DMS 273 (cell line): ENCODE results near the gene AGBL5.
"Not testable (repeated sequence)": the region's sequence is repeated elsewhere in the genome, so short reads cannot be mapped to it uniquely, and the experiment has no call there.

ENCODE experiments used
- DNase-seq: peaks from one replicate; lab custom pipeline; 2025; ENCODE audit not compliant: unreplicated experiment; lab: John Stamatoyannopoulos, UW

AGBL5 gene

DNA sequence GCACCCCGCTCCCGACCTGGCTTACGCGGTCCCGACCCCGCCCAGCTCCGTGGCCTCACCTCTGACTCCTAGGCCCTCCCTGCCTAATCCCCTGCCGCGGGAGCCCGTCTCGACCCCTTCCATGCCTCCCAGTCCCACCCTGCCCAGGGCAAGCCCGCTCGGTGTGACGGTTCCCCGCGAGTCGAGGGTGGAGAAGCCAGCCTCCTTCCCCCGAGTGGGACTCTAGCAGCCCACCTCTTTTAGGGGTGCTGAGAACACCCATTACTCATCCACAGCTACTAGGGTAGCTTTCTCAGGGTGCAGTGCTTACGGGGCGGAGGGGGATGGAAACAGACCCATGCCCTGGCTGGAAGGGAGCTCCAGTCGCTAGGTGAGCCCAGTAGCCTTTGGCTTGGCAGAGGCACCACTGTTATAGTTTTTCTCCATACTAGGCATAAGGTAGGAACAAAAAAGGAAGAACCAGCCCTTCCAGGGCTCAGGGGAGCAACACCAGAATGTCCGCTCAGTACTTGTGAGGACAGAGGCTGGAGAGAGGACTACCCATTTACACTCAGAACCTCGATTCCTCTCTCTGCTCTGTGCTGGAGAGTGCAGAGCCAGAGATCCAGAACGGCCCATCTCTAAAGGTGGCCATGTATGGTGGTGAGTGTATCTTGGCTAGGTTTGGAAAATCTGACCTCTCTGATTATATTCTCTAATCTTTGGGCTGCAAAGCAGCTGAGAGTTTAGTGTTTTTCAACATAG, 606 bp downstream of the AGBL5 start:
- peak; percentile 37 for DNase-seq

DNA sequence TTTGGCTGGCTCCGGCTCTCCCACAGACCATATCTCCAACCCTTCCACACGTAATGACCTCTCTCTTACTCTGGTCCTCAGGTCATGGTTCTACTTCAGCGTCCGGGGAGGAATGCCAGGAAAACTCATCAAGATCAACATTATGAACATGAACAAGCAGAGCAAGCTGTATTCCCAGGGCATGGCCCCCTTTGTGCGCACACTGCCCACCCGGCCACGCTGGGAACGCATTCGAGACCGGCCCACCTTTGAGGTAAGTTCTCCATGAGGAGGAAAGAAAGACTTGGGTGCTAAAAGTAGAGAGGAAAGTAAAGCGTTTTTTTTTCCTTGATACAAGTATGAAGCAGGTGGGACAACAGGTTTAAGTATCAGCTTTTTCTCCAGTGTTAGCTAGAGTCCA, 1.9 kb downstream of the AGBL5 start:
- no peak for DNase-seq

DNA sequence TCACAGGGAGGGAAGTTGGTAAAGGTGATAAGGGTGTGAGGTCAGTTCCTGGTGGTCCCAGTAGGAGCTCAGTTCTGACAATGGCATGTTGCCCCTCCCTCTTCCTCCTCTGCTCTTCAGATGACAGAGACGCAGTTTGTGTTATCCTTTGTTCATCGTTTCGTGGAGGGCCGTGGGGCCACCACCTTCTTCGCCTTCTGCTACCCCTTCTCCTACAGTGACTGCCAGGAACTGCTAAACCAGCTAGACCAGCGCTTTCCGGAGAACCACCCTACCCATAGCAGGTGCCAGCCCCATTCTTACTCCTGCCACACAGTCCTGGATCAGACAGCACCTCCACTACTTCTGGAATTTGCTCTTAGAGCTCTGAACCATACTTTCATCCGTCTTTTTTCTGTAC, 2.3 kb downstream of the AGBL5 start:
- DNase-seq, result no peak

DNA sequence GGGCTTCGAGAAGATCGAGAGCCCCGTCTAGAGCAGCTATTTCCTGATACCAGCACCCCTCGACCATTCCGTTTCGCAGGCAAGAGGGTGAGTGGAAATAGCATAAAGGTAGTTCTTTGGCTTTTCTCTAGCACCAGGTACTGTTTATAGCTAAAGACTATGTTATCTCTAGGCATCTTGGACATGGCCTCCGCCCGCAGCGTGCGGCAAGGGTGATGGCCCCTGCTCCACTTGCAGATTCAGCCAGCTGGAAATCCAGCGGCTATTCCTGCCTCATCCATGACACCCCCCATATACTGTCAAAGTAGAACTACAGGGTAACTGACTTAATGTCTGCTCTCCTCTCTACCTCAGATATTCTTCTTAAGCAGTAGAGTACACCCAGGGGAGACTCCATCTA, 3.3 kb downstream of the AGBL5 start:
- no peak for DNase-seq

DNA sequence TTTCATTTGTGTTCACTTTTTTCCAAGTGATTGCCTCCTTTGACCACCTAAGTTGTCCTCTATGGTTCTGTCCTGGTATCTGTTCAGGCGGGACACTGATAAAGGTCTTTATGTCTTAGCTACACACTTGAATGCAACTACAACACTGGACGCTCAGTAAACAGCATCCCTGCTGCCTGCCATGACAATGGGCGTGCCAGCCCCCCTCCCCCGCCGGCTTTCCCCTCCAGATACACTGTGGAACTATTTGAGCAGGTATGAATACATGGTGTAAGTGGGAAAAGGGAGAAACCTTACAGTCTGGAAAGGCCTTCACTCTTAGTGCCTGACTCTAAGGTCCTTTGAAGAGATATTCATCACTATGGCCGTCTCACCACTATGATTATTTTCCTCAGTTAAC, 5.7 kb downstream of the AGBL5 start:
- DNase-seq, result no peak

DNA sequence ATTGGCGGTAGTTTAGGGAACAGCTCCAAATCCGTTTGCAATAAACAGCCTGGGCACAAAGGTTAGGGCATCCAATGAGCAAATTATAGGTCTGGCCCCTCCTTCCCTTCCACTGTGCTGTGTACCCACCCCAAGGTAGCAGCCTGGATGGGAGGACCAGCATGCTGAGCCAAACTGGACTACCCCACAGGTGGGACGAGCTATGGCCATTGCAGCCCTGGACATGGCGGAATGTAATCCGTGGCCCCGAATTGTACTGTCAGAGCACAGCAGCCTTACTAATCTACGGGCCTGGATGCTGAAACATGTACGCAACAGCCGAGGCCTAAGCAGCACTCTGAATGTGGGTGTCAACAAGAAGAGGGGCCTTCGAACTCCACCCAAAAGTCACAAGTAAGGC, 6.7 kb downstream of the AGBL5 start:
- no peak for DNase-seq

DNA sequence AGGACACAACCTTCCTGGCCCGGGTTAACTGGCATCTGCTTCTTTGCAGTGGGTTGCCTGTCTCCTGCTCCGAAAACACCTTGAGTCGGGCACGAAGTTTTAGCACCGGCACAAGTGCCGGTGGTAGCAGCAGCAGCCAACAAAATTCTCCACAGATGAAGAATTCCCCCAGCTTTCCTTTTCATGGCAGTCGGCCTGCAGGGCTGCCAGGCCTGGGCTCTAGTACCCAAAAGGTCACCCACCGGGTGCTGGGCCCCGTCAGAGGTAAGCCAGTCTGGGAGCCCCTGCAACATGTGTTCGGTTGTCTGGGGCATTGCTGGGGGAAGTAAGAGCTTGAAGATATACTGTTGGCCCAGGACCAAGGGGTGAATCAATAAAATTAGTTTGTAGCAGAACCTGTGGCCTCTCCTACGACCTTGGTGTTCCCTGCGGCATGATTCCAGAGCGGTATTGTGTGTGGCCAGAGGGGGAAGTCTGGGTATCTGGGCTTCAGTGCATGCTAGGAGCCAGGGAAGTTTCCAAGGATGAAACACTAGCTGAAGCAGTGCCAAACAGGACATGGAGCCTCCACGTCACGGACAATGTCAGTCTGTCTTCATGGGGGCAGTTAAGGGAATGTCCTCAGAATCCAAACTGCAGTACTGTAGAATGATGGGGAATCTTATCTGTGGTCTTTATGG, 7.8 kb downstream of the AGBL5 start:
- no peak for DNase-seq

DNA sequence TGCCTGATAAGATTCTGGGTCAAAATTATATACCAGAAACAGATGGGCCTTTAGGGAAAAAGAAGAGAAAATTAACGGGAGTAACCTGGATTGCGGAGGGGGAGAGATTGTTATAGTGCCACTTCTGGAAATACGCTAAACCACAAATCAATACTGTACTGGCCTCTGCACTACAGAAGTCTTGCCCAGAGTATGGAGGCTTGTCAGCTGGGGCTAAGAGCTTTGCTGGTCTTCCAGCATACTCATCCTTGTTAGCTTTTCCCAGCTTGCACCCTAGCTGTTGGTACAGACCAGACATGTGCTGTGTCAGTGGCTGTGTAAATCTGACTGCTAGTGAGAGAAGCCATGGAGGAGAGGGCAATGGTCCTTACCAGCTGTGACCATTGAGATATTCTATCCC, 8.9 kb downstream of the AGBL5 start:
- DNase-seq, result no peak

DNA sequence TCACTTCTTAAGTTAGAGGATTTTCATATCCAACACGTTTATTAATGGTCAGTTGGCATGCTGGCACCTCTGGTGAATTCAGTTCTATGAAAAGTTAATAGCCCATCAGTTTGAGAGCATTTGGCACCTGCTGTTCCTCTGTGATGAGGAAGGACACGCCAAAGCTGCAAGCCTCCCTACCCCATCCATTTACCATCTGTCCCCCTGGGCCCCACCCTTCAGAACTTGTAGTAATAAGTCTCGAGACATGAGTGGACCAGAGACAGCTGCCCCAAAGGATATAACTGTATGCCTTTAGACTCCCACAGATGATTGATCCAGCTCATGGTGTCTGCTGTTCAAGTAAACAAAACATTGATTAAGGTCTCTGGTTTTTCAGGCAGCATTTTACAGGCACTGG, 13.7 kb downstream of the AGBL5 start:
- DNase-seq, result peak; percentile 51

DNA sequence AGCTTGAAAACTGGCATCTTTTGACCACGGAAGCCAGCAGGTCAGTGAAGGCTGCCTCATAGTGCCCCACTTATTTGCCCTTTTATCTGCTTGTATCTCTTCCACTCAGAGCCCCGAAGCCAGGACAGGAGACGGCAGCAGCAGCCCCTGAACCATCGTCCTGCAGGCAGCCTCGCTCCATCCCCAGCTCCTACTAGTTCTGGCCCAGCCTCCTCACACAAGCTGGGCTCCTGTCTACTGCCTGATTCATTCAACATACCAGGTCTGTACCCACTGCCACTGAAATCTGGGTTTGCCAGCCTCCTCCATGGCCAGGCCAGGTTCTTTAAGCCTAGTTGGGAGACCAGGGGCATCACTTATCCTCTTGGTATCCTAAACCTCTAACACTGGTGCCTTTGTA, 15.9 kb downstream of the AGBL5 start:
- DNase-seq, result no peak

DNA sequence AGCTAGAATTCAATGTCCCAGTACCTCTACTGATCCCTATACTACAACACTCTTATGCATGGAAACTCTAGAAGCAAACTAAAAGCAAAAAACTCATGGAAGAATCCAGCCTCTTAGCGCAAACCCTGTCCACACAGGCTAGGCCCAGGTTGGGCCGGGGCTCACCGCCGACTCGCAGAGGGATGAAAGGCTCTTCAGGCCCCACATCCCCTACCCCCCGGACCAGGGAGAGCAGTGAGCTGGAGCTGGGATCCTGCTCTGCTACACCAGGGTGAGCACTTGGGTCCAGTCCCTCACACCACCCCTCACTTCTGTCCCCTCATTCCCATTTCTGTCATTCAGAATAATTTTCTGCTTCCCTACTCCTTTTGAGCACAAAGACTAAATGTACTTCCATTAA, 18.0 kb downstream of the AGBL5 start:
- no peak for DNase-seq

DNA sequence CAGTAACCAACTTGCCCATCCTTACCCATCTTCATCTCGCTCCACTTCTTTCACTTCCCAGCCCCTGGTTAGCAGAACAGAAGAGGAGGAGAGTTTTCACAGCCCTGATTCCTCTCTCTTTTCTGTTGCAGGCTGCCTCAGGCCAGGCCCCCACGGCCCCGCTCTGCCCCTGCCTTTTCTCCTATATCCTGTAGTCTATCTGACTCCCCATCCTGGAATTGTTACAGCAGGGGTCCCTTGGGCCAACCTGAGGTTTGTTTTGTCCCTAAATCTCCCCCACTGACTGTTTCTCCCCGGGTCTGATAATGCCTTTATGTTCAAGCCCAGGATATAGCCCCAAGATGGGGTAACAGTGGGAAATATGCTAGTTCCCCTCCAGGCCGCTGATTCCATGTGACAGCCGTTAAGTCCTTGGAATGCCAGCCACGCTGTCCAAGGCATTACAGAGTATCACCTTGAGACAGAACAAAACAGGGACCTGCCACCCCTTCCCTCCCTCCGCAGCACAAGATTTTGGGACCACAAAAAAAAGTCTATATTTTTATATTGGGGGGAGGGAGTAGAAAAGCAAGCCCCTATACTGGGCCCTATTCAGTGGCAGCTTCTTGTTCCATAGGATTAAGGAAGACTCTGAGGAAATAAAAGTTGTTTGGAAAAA, 18.6 kb downstream of the AGBL5 start:
- DNase-seq, result no peak

DNA sequence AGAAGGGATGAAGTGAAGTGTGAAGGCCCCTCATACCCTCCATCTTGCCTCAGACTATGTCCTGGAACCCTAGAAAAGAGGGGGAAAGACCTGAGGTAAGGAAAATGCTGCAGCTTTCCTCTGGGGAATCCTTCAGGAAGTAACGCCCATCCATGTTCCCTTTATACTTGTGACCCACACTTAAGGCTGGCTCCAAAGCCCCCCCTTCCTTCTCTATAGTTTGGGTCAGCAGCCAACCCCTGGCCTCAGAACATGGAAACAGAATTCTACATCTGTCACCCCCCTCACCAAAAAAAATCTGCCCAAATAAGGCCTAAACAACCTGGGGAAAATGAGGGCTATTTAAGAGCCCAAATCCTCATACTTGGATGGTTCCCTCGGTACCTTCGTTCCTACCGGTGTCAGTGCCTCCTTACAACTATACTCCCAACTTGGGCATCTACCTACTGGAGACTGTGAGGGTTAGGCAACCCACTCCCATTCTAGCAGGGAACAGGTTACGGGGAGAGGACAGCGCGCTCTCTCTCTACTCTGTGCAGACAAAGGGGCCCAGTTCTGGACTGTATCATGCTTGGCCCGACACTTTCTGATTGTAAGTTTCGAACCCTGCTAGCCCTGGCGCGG, 19.3 kb downstream of the AGBL5 start:
- DNase-seq, result no peak

DNA sequence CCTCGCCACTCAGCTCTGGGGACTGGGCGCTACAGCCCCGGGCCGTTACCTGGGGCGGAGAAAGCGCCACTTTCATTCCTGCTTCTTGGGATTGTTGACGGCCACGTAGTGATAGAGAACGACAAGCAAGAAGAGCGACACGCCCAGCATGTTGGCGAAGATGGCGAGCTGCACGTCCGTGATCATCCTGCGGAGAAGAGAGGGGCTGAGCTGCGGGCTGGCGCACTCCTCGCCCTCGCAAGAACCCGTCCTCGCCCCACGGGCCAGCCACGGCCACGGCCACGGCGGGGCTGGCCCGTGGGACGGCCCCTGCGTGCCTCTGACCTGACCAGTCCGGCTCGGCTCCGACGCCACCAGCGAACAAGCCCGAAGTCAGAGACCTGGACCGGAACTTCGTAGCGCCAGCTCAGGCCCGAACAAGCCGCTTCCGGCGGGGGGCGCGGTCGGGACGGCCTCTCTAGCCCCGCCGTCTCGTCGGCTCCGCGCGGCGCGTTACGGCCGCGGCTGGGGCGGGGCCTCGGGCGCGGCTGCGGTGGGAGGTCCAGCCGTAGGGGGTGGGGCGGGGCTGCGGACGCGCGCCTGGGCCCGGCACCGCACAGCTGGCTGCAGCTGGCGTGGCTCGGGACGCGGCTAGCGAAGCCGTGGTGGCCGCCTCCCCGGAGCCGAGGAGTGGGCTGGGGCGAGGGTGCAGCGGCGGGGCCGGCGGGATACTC, 20.0 kb downstream of the AGBL5 start, which contains the start of gene OST4:
TSS of gene OST4 (minus strand) at position 378 of the 713 bp plus-strand sequence.
- peak; percentile 97 for DNase-seq

DNA sequence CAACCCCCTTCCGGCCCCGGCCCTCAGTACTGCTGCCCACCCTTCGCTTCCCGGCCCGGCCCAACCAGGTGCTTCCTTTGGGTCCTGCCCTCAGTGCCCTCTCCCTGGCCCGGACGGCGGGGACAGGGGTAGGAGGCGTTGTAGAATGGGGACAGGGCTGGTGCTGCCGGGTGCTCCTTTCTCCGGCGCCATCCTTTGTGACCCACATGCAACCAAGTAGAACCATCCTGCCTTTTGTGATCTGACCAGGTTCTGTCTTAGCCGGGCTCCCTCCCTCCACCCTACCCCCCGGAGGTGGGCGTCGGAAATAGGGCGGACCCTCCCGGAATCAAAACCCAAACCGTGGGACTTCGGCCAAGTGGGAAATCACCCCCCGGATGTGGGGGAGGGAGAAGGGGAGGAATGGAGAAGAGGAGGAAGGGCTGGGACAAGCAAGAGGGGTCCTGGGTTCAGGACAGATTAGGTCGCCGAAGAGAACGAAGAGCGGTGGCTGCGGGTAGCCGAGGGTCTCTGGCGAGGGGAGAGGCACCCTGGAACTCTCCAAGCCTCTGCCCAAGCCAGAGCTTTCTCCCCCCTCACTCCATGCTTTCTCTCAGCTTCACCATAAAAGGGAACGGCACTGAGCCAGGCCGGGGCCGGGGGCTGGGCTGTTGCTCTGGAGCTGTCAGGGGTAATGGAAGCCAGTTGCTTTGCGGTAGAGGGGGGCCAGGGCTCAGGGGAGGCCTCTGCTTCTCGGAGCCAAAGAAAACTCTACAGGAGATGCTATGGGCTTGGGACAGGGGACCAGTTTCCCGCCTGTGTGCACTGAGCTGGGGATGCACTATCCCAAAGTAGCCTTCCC, 20.7 kb downstream of the AGBL5 start:
- peak; percentile 52 for DNase-seq

DNA sequence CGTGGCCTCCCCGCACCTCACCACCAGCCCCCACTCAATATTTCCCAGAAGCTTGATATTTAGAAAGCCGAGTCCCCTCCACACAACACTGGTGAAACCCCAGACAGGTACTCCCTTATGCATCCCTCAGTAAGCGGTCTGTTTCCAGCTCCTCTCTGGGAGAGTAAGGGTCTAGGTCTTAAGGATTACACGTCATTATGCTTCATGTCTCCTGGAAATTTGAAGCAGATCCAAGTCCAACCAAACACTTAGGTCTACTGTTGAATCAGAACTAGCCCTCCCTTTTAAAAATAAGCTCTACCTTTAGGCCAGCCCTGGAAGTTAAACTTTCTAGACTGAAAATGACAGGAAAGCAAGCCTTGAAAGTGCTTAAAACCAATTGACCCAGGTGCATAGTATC, 21.5 kb downstream of the AGBL5 start:
- DNase-seq, result no peak

DNA sequence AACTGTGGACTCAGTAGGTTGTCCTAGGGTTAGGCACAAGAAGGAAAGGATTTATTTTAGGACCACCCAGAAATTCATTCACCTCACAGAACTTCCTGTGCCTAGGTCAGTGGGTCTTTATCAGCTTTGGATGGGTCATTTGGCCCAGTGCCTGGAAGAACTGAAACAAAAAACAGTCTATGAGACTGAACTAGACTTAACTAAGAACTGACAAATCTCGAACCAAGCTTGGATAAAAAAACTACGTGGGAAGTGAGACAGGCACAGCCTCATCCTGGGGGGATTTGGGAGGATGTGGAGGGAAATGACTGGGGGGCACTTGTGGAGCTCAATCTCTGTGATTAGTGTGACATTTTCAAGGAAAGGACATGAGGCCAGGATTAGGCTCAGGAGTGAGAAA, 22.3 kb downstream of the AGBL5 start:
- no peak for DNase-seq

DNA sequence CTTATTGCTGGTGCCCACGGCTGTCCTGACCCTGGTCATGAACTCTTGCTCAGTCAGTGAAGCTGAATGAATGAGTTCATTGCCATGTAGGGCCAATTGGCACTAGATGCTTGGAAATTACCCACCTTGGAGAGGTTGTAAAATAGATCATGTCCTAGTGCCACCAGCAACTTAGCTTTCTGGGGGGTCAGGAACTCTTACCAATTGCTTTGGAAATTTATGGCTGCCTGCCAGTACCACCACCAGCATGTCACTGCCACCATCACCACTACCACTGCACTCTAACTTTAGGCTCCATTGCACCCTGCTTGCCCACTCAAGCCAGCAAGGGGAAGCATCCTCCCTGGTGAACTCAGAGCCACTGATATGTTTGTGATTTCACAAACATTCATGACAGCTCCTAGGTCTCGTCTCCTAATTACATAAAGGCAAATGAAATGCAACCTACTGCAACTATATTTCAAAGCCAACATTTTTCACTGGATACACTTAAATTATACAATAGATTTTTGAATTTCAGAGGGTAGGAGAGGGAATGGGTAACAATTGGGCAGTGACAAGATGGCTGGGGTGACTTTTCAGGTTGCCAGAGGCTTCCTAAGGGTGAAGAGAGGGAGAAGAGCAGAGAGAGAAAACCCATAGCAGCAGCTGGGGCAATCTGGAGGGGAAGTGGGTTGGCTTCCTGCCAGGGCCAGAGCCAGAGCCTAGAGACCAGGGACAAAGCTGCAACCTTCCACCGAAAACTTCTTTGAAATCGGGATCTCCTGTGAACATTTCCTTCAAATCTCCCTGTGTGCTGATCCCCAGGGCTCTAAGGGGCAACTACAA, 23.5 kb downstream of the AGBL5 start:
- peak; percentile 84 for DNase-seq

DNA sequence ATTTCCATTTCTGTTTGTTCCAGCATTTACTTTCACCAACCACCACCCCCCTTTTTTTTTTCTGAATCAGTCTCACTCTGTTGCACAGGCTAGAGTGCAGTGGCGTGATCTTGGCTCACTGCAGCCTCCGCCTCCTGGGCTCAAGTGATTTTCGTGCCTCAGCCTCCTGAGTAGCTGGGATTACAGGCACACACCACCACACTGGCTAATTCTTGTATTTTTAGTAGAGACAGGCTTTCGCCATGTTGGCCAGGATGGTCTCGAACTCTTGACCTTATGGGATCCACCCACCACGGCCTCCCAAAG, 24.1 kb downstream of the AGBL5 start:
- DNase-seq, result not testable (repeated sequence)

DNA sequence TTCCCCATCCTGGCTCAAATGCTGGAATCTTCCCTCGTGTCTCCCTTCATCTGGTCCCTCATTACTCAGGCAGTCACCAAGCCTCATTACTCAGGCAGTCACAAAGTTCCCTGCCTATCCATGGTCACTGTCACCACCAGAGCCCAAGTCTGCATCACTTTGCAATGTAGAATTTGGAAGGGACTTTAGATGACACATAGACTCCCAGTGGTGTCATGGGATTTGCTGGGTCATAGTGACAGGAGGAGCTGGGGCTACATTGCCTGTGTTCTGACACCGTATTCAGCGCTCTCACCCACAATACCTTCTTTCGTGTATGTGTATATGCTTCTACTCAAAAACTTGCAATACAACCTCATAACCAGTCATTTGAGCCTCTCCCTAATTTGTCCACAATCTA, 24.9 kb downstream of the AGBL5 start:
- DNase-seq, result no peak
